Adrenal gland (tissue), 12 donors: ENCODE data around the gene PEX10. TPM values are rescaled to one million over a fixed set of nuclear protein-coding genes. Genes with fewer than 3 reads are reported as not detected.

Experiments
- DNase-seq, 7 donors: peaks; one replicate each; pipeline ENCODE4 v3.0.0-alpha.2; 2019 to 2020
- H3K27ac ChIP-seq, 5 donors: fragments of 200-600 bp; sonication (generic) in 4 of 5; 1 replicate in 3 of 5; 2 replicates in 2 of 5; pipeline versions ENCODE4 v1.5.1 to v1.8.0; 2016 to 2020; ENCODE audit warnings: mild to moderate bottlenecking in 1 of 5
- H3K27me3 ChIP-seq: fragments of 200-600 bp; 2 replicates; pipeline ENCODE4 v1.8.0; 2021
- H3K36me3 ChIP-seq, 2 donors: fragments of 200-600 bp; replicated peaks in 1 of 2; 1 replicate in 1 of 2; 2 replicates in 1 of 2; pipeline versions ENCODE4 v1.5.1 to v1.8.0; 2018 to 2022
- H3K4me1 ChIP-seq, 2 donors: fragments of 200-600 bp; replicated peaks in 1 of 2; 1 replicate in 1 of 2; 2 replicates in 1 of 2; pipeline versions ENCODE4 v1.5.1 to v1.8.0; 2018 to 2021
- H3K4me3 ChIP-seq, 4 donors: fragments of 200-600 bp; sonication (generic) in 3 of 4; one replicate each; pipeline ENCODE4 v1.5.1; 2016 to 2018
- H3K9me3 ChIP-seq, 3 donors: fragments of 200-600 bp; sonication (generic) in 1 of 3; replicated peaks in 1 of 3; 1 replicate in 2 of 3; 2 replicates in 1 of 3; pipeline versions ENCODE4 v1.5.1 to v1.8.0; 2016 to 2021
- CTCF ChIP-seq, 6 experiments: fragments of 450-650 bp in 4 of 6; fragments of 200-600 bp in 2 of 6; sonication (generic) in 1 of 6; IDR thresholded peaks; 1 replicate in 5 of 6; 2 replicates in 1 of 6; pipeline versions ENCODE4 v1.5.1 to v1.8.0; 2016 to 2021; ENCODE audit warnings: antibody characterized with exemption in 6 of 6, mild to moderate bottlenecking in 2 of 6, moderate library complexity in 1 of 6
- POLR2A ChIP-seq, 2 donors: fragments of 450-650 bp; IDR thresholded peaks; one replicate each; pipeline ENCODE4 v1.6.1; 2017; ENCODE audit warnings: antibody characterized with exemption in 2 of 2, mild to moderate bottlenecking in 2 of 2, moderate library complexity in 1 of 2
- WGBS, 4 donors: extraction: QIAGEN DNeasy Blood & Tissue Kit in 2 of 4; methylation state at CpG; one replicate each; pipeline versions ENCODE4 v1.1.5 to v1.1.7; 2013 to 2017; 5-methylcytosine and 5-hydroxymethylcytosine counted together
- intact Hi-C, 2 donors: fragments of 100-400 bp; cut with DNase I; formaldehyde crosslinking; loops; one replicate each; pipeline versions ENCODE4 v1.14.1 to v1.15.0; 2022 to 2023
- polyA plus RNA-seq, 3 donors: library from polyadenylated mRNA; stranded (reverse); fragments of 200-250 nt in 2 of 3; fragments of 350-450 nt in 1 of 3; fragmentation: Illumina TruSeq in 1 of 3; extraction: RNeasy Lipid Tissue Mini Kit (QIAGEN cat#74804) in 1 of 3; gene quantifications; one replicate each; pipeline ENCODE4 v1.2.3, GENCODE V29; 2013 to 2014
- total RNA-seq, 9 donors: library from RNA; depleted of rRNA in 4 of 9; stranded (reverse); fragments of >200 nt in 4 of 9; fragments of 120-200 nt in 1 of 9; fragmentation: NEBNext Ultra II Directional in 1 of 9; extraction: Animal tissue kit (Norgen Biotek cat#: 25700) in 1 of 9; gene quantifications; one replicate each; pipeline versions ENCODE4 v1.1.0 to v1.2.4, GENCODE V29; 2013 to 2023
- donor health status: healthy with polysubstance abuse.
- donor health status: Bipolar disorder and iron deficiency.
- donor health status: DM: yes; HTN: yes; CAD: no.
- donor health status: DM: no; HTN: no; CAD: no.
- donor health status: DM: no; HTN: no; CAD: no.
- donor health status: DM: yes; HTN: yes; CAD: no.

Gene PEX10
- total and polyA plus RNA-seq, 12 donors: 25.3 to 81.5 (median 44.7) TPM

DNA sequence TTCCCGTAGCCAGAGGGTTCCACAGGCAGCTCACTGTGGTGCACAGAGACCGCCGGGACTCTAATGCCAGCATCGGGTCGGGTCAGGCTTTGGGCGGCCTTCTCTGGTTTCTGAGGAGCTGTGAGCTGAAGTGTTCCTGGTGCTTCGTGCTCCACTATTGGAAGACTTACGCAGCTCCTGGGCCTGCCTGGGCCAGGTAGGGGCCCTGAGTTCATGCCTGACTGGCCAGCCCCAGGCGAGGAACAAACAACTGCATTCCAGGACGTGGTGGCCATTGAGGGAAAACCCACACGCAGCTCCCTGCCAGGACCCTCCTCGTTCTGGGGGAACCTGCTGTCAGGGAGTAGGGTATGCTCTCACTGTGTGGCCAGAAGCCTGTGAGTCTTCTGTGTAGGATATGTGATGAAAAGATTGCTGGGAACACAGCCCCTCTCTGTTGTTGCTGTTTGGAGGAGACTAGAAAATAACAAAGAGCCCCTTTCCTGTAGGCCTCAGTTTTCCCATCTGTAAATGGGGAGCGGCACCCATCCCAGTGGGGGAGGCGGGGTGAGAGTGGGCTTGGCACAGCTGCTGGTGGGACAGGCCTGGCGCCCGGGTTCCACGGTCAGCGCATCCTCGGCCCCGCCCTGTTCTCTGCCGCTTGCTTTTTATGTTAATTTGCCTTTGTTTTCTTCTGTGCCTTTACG is 12.3 kb downstream of the PEX10 start:
- Histone ChIP-seq H3K27ac (no peak overlapping the region), H3K36me3 (peaks cover 0 to 95% of the 10 kb centered on the region in 2 donors), H3K4me3 (no peak overlapping the region), H3K9me3 (no peaks in the 10 kb centered on the region), H3K27me3 (no peaks in the 10 kb centered on the region), H3K4me1 (peaks cover 6 to 9% of the 10 kb centered on the region in 2 donors)
- intact Hi-C loops: no loop called here
- 88 to 91% (median 90%) methylated on average over 14 to 22 of the region's 22 CpGs for WGBS, 4 donors
- no peak for TF ChIP-seq CTCF (IDR thresholded peaks at IDR 0.05)
- DNase-seq: no peak

DNA sequence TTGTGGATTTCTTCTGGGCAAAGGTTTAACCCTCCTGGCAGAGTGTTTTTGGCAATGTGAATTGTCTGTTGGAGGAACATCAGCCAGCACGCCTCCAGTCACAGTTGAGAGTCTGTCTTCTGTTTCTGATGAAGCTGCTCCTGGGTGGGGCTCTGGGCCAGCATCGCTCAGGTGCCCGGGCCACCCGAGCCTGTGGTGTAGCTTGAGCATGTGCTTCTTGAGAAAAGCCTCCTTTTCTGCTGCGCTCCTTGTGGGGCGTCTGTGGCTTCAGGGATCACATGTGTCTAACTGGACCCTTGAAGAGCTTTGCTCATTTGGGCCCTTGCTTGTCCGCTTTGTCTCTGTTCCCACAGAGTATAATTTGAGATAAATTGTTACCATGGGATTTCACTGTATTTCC is 13.5 kb downstream of the PEX10 start:
- Histone ChIP-seq H3K36me3 (peaks cover 0 to 85% of the 10 kb centered on the region in 2 donors), H3K4me3 (no peak overlapping the region), H3K27me3 (no peaks in the 10 kb centered on the region), H3K4me1 (peaks cover 0 to 12% of the 10 kb centered on the region in 2 donors), H3K9me3 (no peaks in the 10 kb centered on the region), H3K27ac (no peak overlapping the region)
- TF ChIP-seq CTCF (IDR thresholded peaks at IDR 0.05): no peak
- no peak for TF ChIP-seq POLR2A (IDR thresholded peaks at IDR 0.05)
- intact Hi-C loops: no loop called here
- no peak for DNase-seq
- 80 to 100% (median 92%) methylated on average over 3 to 7 of the region's 7 CpGs for WGBS, 4 donors

DNA sequence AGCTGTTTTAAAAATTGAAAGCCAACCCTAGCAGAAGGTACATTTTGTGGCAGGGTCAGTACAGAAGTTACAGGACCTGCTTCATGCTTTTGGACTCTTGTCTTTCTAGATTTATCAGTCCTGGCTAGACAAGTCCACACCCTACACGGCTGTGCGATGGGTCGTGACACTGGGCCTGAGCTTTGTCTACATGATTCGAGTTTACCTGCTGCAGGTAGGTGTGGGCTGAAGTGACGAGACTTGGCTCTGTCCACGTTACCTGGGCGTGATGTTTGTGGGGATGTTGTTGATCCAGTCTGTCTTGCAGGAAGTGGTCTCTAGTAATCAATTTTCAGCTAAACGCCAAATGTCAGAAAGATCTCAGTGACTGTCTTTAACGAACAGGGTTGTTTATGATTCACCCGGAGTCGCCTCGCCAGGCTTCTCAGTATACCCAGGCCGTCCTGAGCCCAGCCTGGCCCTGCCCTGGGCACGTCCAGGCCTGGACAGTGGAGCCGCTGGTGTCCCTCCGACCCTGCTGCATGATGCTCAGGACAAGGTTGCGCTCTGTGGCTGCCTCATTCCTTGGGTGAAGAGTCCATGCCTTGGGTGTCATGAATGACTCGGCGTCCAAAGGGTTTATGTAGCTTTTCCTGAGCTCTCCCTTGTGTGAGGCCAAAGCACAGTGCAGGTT is 15.2 kb downstream of the PEX10 start:
- TF ChIP-seq CTCF (IDR thresholded peaks at IDR 0.05) (no peak), POLR2A (IDR thresholded peaks at IDR 0.05) (no peak)
- Histone ChIP-seq H3K36me3 (peaks cover 0 to 76% of the 10 kb centered on the region in 2 donors), H3K27me3 (no peaks in the 10 kb centered on the region), H3K4me3 (no peak overlapping the region), H3K9me3 (no peaks in the 10 kb centered on the region), H3K27ac (no peak overlapping the region), H3K4me1 (peaks cover 6 to 28% of the 10 kb centered on the region in 2 donors)
- intact Hi-C loops: no loop called here
- no peak for DNase-seq
- WGBS, 4 donors: 86 to 89% (median 89%) methylated on average over 10 to 19 of the region's 19 CpGs

- intact Hi-C loops: no loop called here
- Histone ChIP-seq H3K36me3 (peaks cover 0 to 69% of the 10 kb centered on the region in 2 donors), H3K9me3 (no peaks in the 10 kb centered on the region), H3K27ac (no peak overlapping the region), H3K4me1 (peaks cover 6 to 28% of the 10 kb centered on the region in 2 donors), H3K4me3 (no peak overlapping the region), H3K27me3 (no peaks in the 10 kb centered on the region)
- TF ChIP-seq POLR2A (IDR thresholded peaks at IDR 0.05) (no peak), CTCF (IDR thresholded peaks at IDR 0.05) (no peak)
- DNase-seq: no peak
- 87 to 94% (median 92%) methylated on average over 5 of the region's 5 CpGs for WGBS, 4 donors
Observed at GRCh38 chr1:2396476-2396875, 15.9 kb downstream of the PEX10 start.
